ENCODE measurements around the gene NOB1.
"Not testable (repeated sequence)": the region's sequence is repeated elsewhere in the genome, so short reads cannot be mapped to it uniquely, and the experiment has no call there.

Gene NOB1

GRCh38 chr16:69761983-69762813 lies 7.5 kb upstream of the NOB1 start, which contains the start of gene WWP2:
WWP2 (plus strand) TSS chr16:69762332; CDS start chr16:69787011, 24,679 bp downstream.
- DNase-seq (ENCODE audit: low read depth, low spot score) = no peak

DNA sequence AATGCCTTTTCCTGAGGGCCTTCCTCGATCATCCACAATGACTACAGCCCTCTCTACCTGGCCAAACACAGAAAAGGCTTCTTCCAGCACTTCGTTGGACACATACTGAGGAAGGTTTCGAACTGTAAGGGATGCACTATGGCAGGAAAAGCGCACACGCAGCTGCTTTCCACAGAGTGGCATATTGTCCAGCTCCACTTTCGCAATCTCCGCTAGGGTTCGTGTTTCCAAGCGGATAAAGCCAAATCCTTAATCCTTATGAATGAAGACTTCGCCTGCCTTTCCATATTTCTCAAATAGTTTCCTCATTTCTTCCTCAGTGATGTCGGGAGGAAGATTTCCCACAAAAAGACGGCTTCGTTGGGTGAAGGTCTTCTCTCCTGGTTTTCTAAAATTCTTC lies 2.6 kb upstream of the NOB1 start:
- not testable (repeated sequence) for DNase-seq (ENCODE audit: low read depth, low spot score)

DNA sequence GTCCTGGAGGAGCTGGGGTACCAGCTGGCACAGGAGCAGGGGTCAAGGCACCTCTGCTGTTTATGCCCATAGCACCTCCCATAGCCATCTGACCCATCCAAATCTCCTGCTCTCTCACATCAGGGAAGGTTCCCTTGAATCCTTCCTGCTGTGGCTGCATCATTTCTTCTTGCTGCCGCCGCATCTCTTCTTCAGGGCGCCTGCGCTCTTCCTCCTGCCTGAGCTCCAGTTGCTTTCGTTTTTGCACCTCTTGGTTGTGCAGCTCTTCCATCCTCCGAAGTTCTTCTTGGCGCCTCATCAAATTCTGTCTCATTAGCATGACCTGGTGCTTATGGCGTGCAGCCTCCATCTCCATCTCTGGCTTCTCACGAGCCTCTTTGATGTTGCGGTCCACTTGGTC lies 2.0 kb upstream of the NOB1 start:
- DNase-seq (ENCODE audit: low read depth, low spot score) = no peak

GRCh38 chr16:69754143-69754468 lies 620 bp downstream of the NOB1 start:
- DNase-seq (ENCODE audit: low read depth, low spot score) = no peak

GRCh38 chr16:69748694-69749345 lies 5.9 kb downstream of the NOB1 start:
- DNase-seq (ENCODE audit: low read depth, low spot score) = no peak

GRCh38 chr16:69747115-69747514 lies 7.6 kb downstream of the NOB1 start:
- no peak for DNase-seq (ENCODE audit: low read depth, low spot score)

DNA sequence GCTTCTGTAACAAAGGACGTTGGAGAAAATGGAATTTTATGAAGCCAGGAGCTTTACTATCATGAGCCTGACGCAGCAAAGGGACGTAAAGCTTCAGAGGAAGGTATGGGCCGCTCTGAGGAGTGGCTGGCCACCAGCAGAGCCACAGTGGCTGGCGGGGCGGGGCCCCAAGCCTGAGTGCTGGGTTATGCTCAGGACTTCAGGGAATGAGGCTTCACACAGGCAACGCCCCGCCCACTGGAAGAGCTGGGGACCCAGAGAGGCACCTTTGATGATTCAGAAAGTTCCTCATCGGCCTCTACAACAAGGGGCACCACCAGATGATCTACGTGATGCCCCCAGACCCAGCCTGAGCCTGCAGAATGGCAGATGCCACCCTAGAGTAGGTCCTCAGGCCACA lies 8.8 kb downstream of the NOB1 start:
- DNase-seq (ENCODE audit: low read depth, low spot score) = no peak

GRCh38 chr16:69745232-69745612 lies 9.5 kb downstream of the NOB1 start:
- DNase-seq (ENCODE audit: low read depth, low spot score) = no peak

- DNase-seq (ENCODE audit: low read depth, low spot score) = no peak
These were observed 10.1 kb downstream of the NOB1 start for GRCh38 chr16:69744363-69745231.

DNA sequence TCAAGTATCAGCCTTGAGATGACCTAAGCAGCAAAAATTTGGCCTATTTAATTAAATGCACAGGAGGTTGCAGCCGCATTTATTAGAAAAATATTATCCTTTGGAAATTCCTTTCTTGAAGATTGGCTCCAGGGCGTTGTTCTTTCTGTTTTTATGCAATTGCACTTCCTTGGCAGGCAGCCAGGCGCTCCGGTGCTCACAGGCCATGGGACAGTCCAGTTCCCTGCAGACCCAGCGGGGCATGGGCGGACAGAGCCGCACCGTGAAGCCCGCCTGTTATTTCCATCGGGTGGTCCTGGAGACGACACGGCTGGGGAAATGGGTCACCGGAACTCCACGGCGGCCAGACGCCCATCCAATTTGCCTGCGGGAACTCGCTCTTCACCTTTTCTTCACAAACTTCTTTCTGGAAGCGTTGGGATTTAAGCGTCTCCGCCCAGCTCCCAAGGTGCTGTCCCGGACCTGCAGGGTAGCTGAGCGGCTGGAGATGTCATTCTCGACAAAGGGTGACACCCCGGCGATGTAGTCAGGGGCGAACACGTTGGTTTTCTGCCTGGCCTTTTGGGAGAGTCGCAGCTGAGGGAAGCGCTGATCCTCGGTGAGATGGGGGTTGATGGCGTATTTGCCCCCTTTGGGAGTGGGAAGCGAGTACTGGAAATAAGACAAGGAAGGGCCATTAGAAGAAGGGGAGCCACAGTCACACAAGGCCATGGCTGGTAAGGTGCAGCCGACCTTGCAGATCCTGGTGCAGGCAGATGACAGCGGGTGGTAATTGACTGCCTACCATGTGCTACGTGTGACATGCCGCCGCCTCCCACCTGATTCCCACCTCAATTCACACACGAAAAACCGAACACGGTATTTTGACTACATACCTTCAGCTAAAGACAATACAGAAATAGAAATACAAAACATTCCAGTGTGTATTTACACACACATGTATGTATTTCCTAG lies 12.5 kb downstream of the NOB1 start:
- DNase-seq (ENCODE audit: low read depth, low spot score) = no peak

DNA sequence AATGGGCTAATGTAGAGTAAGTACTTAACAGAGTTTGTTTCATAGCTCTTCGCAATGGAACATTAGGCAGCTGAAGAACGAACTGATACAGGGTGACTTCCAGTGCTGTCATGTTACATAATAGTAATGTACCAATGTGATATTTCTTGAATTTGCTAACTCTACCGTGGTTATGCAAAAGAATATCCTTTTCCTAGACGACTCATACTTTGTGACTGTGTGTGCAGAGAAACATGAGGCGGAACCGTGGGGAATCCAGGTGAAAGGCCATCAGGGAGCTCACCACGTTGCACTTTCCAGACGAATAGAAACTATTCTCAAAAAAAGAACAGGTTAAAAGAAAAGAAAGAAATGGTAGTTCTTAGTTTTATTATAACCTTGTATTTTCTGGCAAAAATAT lies 13.2 kb downstream of the NOB1 start:
- DNase-seq (ENCODE audit: low read depth, low spot score) = no peak

- DNase-seq (ENCODE audit: low read depth, low spot score) = no peak
These were observed 22.6 kb downstream of the NOB1 start for GRCh38 chr16:69732101-69732500.

DNA sequence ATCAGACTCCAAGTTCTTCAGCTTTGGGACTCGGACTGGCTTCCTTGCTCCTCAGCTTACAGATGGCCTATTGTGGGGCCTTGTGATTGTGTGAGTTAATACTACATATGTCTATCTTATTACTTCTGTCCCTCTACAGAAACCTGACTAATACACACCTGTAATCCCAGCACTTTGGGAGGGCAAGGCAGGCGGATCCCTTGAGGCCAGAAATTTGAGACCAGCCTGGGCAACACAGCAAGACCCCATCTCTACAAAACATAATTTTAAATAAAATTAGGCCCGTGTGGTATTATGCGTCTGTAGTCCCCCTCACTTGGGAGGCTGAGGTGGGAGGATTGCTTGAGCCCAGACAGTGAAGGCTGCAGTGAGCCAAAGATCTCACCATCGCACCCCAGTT lies 23.4 kb downstream of the NOB1 start:
- not testable (repeated sequence) for DNase-seq (ENCODE audit: low read depth, low spot score)

GRCh38 chr16:69729030-69729429 lies 25.7 kb downstream of the NOB1 start:
- DNase-seq (ENCODE audit: low read depth, low spot score) = not testable (repeated sequence)

- no peak for DNase-seq (ENCODE audit: low read depth, low spot score)
These were observed 26.8 kb downstream of the NOB1 start for GRCh38 chr16:69727916-69728270.

- DNase-seq (ENCODE audit: low read depth, low spot score) = peak; percentile 97
These were observed 28.2 kb downstream of the NOB1 start, which contains the start of gene NQO1 for GRCh38 chr16:69726313-69727060. NQO1 (minus strand) TSS chr16:69726560; CDS start chr16:69726439, 121 bp downstream.

DNA sequence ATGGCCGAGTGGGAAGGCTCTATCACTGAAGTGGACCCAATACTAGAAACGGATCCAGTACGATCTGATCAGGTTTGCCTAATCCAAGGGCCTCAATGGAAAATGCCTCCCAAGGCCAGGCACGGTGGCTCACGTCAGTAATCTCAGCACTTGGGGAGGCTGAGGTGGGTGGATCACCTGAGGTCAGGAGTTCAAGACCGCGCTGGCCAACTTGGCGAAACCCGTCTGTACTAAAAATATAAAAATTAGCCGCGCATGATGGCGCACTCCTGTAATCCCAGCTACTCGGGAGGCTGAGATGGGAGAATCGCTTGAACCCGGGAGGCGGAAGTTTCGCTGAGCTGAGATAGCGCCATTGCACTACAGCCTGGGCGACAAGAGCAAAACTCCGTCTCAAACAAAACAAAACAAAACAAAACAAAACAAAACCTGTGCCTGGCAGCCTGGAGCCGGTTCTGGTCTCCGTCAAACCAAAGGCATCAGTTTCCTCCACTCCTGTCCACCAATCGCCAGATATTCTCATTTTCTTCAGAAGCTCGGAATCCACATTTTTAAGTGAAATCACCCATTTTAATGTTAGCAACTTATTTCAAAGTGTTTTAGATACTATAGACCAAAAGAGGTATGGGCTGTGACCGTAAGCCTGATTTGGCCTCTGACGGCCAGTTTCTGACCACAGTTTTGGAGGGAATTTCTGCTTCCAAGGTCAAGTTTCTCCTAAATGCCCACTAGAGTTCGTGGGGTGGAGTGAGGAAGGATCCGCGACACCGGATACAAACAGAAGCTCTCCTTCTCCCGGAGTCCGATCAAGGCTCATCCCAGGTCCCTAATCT lies 29.0 kb downstream of the NOB1 start:
- no peak for DNase-seq (ENCODE audit: low read depth, low spot score)

GRCh38 chr16:69724981-69725479 lies 29.7 kb downstream of the NOB1 start:
- no peak for DNase-seq (ENCODE audit: low read depth, low spot score)

DNA sequence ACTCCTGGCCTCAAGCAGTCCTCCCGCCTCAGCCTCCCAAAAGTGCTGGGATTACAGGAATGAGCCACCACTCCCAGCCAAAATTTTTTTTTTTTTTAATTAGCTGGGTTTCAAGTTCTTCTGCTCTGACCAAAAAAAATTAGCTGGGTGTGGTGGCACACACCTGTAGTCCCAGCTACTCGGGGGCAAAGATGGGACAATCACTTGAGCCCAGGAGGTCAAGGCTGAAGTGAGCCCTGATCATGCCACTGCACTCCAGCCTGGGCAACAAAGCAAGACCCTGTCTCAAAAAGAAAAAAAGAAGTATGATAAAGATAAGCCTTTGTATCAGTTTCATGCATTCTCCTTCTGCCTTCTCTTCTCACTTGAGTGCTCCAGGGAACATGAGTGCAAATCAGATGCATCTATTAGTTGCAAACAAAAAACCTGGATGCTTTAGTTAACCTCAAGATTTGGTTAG lies 30.3 kb downstream of the NOB1 start:
- no peak for DNase-seq (ENCODE audit: low read depth, low spot score)

Measured in brain pericyte (primary cell).